HEK293 (cell line): ENCODE measurements around the gene TSPAN13.

Source experiments
- CTCF ChIA-PET: fragments of 350-600 bp; formaldehyde crosslinking; extraction: SDS; loops from one replicate; lab custom pipeline; 2021; ENCODE audit warnings: antibody characterized with exemption; lab: Yijun Ruan, JAX
- POLR2A ChIA-PET: fragments of 300-600 bp; formaldehyde crosslinking; extraction: SDS; loops from one replicate; lab custom pipeline; 2020; ENCODE audit warnings: antibody characterized with exemption, inconsistent platforms; lab: Yijun Ruan, JAX
- H3K27ac ChIP-seq: fragments of 200-500 bp; sonication (Bioruptor generic); 2 replicates; pipeline ENCODE4 v1.5.1; 2014; ENCODE audit warnings: low read depth, low read length, control low read depth, inconsistent platforms; ENCODE audit errors: extremely low read depth
- H3K36me3 ChIP-seq, 2 experiments: fragments of 200-500 bp in 1 of 2; sonication (Bioruptor generic) in 1 of 2; 1 replicate in 1 of 2; 2 replicates in 1 of 2; pipeline ENCODE4 v1.5.1; 2014 to 2017; ENCODE audit warnings: inconsistent platforms in 2 of 2, low read length in 2 of 2; ENCODE audit not compliant: control insufficient read depth in 2 of 2, insufficient read depth in 1 of 2
- H3K4me1 ChIP-seq: fragments of 200-500 bp; sonication (Bioruptor generic); 2 replicates; pipeline ENCODE4 v1.5.1; 2014; ENCODE audit warnings: mild to moderate bottlenecking, low read length, inconsistent platforms; ENCODE audit not compliant: control insufficient read depth, insufficient read depth
- H3K4me3 ChIP-seq: 2 replicates; pipeline ENCODE4 v1.5.1; 2011; ENCODE audit warnings: low read depth, mild to moderate bottlenecking, control low read depth, low read length, moderate library complexity
- H3K9me3 ChIP-seq: fragments of 200-500 bp; sonication (Bioruptor generic); 2 replicates; pipeline ENCODE4 v1.5.1; 2014; ENCODE audit warnings: low read depth, low read length, inconsistent platforms; ENCODE audit not compliant: control insufficient read depth, insufficient read depth
- GFI1B ChIP-seq: fragments of 450-650 bp; formaldehyde crosslinking; IDR thresholded peaks from 2 replicates; pipeline ENCODE4 v1.5.1; 2016; ENCODE audit warnings: missing biosample characterization, missing genetic modification characterization
- HOXD13 ChIP-seq: sonication (generic); formaldehyde crosslinking; IDR thresholded peaks from 2 replicates; pipeline ENCODE4 v1.8.0; 2022; ENCODE audit warnings: missing genetic modification reagents, borderline replicate concordance
- KLF10 ChIP-seq: fragments of 450-650 bp; IDR thresholded peaks from 2 replicates; pipeline ENCODE4 v1.5.1; 2018; ENCODE audit warnings: missing biosample characterization, mild to moderate bottlenecking, missing genetic modification characterization
- KLF16 ChIP-seq: fragments of 450-650 bp; formaldehyde crosslinking; IDR thresholded peaks from 2 replicates; pipeline ENCODE4 v1.5.1; 2017; ENCODE audit warnings: missing biosample characterization, missing genetic modification characterization
- YY2 ChIP-seq: fragments of 450-650 bp; formaldehyde crosslinking; IDR thresholded peaks from 2 replicates; pipeline ENCODE4 v1.5.1; 2016; ENCODE audit warnings: missing biosample characterization, missing genetic modification characterization
- ZNF121 ChIP-seq: fragments of 450-650 bp; formaldehyde crosslinking; IDR thresholded peaks from 2 replicates; pipeline ENCODE4 v1.5.1; 2016; ENCODE audit warnings: missing biosample characterization, missing genetic modification characterization
- ZNF175 ChIP-seq: fragments of 450-650 bp; formaldehyde crosslinking; IDR thresholded peaks from 2 replicates; pipeline ENCODE4 v1.5.1; 2016; ENCODE audit warnings: missing biosample characterization, missing genetic modification characterization
- ZNF202 ChIP-seq: fragments of 450-650 bp; formaldehyde crosslinking; IDR thresholded peaks from 2 replicates; pipeline ENCODE4 v1.5.1; 2016; ENCODE audit warnings: missing biosample characterization, missing genetic modification characterization, borderline replicate concordance
- ZNF211 ChIP-seq: fragments of 450-650 bp; formaldehyde crosslinking; IDR thresholded peaks from 2 replicates; pipeline ENCODE4 v1.5.1; 2016; ENCODE audit warnings: low read depth, missing biosample characterization, missing genetic modification characterization
- ZNF24 ChIP-seq: fragments of 450-650 bp; formaldehyde crosslinking; IDR thresholded peaks from 2 replicates; pipeline ENCODE4 v1.5.1; 2016; ENCODE audit warnings: missing biosample characterization, missing genetic modification characterization
- ZNF529 ChIP-seq: fragments of 450-650 bp; formaldehyde crosslinking; IDR thresholded peaks from 2 replicates; pipeline ENCODE4 v1.5.1; 2017; ENCODE audit warnings: missing genetic modification characterization, missing biosample characterization; ENCODE audit not compliant: insufficient replicate concordance
- ZNF555 ChIP-seq: fragments of 450-650 bp; formaldehyde crosslinking; conservative IDR thresholded peaks from 2 replicates; pipeline ENCODE4 v1.5.1; 2017; ENCODE audit warnings: missing biosample characterization, mild to moderate bottlenecking, missing genetic modification characterization, inconsistent platforms
- ZNF670 ChIP-seq: fragments of 450-650 bp; formaldehyde crosslinking; IDR thresholded peaks from 2 replicates; pipeline ENCODE4 v1.5.1; 2016; ENCODE audit warnings: missing biosample characterization, missing genetic modification characterization, low read depth
- ZNF791 ChIP-seq: fragments of 450-650 bp; formaldehyde crosslinking; IDR thresholded peaks from 2 replicates; pipeline ENCODE4 v1.5.1; 2016; ENCODE audit warnings: missing biosample characterization, missing genetic modification characterization
- TF ChIP-seq, protein P1 (sequence below): fragments of 450-650 bp; formaldehyde crosslinking; IDR thresholded peaks from 2 replicates; pipeline ENCODE4 v1.5.1; 2017; ENCODE audit warnings: missing biosample characterization, missing genetic modification characterization
- TF ChIP-seq, protein P2 (sequence below): fragments of 450-650 bp; formaldehyde crosslinking; conservative IDR thresholded peaks from 2 replicates; pipeline ENCODE4 v1.5.1; 2016; ENCODE audit warnings: low read depth, missing biosample characterization, missing genetic modification characterization
- TF ChIP-seq, protein P3 (sequence below): fragments of 450-650 bp; formaldehyde crosslinking; IDR thresholded peaks from 2 replicates; pipeline ENCODE4 v1.5.1; 2016; ENCODE audit warnings: missing biosample characterization, missing genetic modification characterization

The TSPAN13 gene

DNA sequence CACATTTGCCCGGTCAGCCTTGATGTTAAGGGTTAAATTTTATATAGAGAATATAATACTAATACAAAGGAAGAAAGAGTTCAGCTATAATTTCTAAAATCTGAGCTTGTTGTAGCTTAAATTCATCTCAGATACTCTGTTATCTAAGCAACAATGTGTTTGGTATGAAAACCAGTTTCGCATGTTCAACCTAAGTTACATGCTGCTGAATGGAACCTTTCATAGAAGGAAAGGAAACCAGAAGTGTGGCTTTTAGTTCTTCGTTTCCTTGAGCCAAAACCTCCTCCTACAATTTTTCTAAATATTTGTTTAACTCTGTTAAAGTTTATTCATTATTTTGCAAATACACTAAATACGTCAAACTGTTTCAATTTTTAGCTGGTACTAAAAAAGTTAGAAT lies 32.7 kb downstream of the TSPAN13 start (continued):
- TF ChIP-seq ZNF791 (tag by site-specific recombination) (no peak), HOXD13 (CRISPR knock-in tag) (no peak), ZNF24 (no peak), KLF10 (tag by site-specific recombination) (no peak)

DNA sequence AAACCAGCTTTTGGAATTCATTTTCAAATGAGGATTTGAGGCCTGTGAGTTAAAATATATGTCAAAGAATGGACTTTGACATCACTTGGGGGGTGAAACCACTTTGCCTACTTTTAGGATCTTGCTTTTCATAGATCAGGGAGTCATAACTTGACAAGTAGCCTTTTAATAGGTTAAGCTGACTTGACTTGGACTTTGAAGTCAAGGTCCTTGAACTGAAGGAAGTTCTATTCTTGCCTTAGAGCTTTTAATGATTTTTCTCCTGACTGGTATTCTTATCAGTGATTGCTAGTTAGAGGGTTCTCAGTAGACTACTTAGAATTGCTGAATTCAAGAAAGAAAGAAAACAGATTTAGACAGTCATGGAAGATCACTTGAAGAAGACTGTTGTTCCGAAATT lies 33.6 kb downstream of the TSPAN13 start:
- TF ChIP-seq ZNF211 (tag by site-specific recombination) = no peak
- TF ChIP-seq ZNF555 = no peak
- TF ChIP-seq GFI1B (tag by site-specific recombination) = no peak
- TF ChIP-seq ZNF202 (tag by site-specific recombination) = no peak
- TF ChIP-seq KLF16 = no peak
- no peak for TF ChIP-seq ZNF121 (tag by site-specific recombination)
- no peak for TF ChIP-seq ZNF670 (tag by site-specific recombination)
- CTCF ChIA-PET = interaction anchor here (1.0 to 1.6 kb wide), 2 partner anchors 14 to 17 kb away, joined by 3 to 4 read pairs; no protein-coding TSS in a partner anchor

DNA sequence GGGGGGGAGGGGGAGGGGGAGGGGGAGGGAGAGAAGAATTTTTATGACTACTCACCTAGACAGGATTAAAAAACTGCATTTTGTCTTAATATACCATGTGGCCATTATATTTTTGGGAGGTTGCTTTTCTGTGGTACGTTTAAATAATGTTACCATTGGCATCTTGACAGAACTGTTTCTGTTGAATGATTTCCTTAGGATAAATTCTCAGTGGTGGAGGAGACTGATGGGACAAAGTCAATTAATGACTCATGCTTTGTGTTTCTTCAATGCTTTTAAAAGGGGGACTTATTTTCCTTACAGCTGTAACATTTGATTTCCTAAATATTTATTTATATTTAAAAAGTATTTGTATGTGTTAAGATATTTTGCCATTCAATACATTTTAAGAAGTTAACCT lies 37.5 kb downstream of the TSPAN13 start:
- Histone ChIP-seq H3K4me3 (no peak overlapping the region), H3K27ac (no peak overlapping the region), H3K4me1 (no peaks in the 10 kb centered on the region), H3K36me3 (no peaks in the 10 kb centered on the region), H3K9me3 (no peaks in the 10 kb centered on the region)
- POLR2A ChIA-PET = no interaction called here
- CTCF ChIA-PET = interaction anchor here (1.3 kb wide), 1 partner anchor 10 kb away, joined by 3 read pairs; no protein-coding TSS in a partner anchor
- TF ChIP-seq ZNF529 (tag by site-specific recombination) (no peak), YY2 (tag by site-specific recombination) (no peak), GFI1B (tag by site-specific recombination) (no peak), ZNF175 (tag by site-specific recombination) (no peak)
- TF ChIP-seq, protein P1, sequence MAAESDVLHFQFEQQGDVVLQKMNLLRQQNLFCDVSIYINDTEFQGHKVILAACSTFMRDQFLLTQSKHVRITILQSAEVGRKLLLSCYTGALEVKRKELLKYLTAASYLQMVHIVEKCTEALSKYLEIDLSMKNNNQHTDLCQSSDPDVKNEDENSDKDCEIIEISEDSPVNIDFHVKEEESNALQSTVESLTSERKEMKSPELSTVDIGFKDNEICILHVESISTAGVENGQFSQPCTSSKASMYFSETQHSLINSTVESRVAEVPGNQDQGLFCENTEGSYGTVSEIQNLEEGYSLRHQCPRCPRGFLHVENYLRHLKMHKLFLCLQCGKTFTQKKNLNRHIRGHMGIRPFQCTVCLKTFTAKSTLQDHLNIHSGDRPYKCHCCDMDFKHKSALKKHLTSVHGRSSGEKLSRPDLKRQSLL (tag by site-specific recombination) = no peak
- TF ChIP-seq, protein P2, sequence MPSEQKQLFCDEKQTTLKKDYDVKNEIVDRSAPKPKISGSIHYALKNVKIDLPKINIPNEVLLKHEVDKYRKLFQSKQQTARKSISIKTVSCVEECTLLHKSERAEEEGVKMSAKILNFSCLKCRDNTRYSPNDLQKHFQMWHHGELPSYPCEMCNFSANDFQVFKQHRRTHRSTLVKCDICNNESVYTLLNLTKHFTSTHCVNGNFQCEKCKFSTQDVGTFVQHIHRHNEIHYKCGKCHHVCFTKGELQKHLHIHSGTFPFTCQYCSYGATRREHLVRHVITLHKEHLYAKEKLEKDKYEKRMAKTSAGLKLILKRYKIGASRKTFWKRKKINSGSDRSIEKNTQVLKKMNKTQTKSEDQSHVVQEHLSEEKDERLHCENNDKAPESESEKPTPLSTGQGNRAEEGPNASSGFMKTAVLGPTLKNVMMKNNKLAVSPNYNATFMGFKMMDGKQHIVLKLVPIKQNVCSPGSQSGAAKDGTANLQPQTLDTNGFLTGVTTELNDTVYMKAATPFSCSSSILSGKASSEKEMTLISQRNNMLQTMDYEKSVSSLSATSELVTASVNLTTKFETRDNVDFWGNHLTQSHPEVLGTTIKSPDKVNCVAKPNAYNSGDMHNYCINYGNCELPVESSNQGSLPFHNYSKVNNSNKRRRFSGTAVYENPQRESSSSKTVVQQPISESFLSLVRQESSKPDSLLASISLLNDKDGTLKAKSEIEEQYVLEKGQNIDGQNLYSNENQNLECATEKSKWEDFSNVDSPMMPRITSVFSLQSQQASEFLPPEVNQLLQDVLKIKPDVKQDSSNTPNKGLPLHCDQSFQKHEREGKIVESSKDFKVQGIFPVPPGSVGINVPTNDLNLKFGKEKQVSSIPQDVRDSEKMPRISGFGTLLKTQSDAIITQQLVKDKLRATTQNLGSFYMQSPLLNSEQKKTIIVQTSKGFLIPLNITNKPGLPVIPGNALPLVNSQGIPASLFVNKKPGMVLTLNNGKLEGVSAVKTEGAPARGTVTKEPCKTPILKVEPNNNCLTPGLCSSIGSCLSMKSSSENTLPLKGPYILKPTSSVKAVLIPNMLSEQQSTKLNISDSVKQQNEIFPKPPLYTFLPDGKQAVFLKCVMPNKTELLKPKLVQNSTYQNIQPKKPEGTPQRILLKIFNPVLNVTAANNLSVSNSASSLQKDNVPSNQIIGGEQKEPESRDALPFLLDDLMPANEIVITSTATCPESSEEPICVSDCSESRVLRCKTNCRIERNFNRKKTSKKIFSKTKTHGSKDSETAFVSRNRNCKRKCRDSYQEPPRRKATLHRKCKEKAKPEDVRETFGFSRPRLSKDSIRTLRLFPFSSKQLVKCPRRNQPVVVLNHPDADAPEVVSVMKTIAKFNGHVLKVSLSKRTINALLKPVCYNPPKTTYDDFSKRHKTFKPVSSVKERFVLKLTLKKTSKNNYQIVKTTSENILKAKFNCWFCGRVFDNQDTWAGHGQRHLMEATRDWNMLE (tag by site-specific recombination) = no peak
- TF ChIP-seq, protein P3, sequence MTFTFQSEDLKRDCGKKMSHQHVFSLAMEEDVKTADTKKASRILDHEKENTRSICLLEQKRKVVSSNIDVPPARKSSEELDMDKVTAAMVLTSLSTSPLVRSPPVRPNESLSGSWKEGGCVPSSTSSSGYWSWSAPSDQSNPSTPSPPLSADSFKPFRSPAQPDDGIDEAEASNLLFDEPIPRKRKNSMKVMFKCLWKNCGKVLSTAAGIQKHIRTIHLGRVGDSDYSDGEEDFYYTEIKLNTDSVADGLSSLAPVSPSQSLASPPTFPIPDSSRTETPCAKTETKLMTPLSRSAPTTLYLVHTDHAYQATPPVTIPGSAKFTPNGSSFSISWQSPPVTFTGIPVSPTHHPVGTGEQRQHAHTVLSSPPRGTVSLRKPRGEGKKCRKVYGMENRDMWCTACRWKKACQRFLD (tag by site-specific recombination) = no peak

More for the DNA sequence above, 33.6 kb downstream of the TSPAN13 start:
- POLR2A ChIA-PET = no interaction called here
- no peak overlapping the region for H3K27ac ChIP-seq
- no peaks in the 10 kb centered on the region for H3K9me3 ChIP-seq
- no peaks in the 10 kb centered on the region for H3K36me3 ChIP-seq
- no peaks in the 10 kb centered on the region for H3K4me1 ChIP-seq
- H3K4me3 ChIP-seq = no peak overlapping the region
